Right lobe of liver (tissue), 6 donors: ENCODE measurements around the gene ERBB4. TPM values are rescaled to one million over a fixed set of nuclear protein-coding genes. Genes with fewer than 3 reads are reported as not detected.

Source experiments
- ATAC-seq, 4 donors: fragments of 200-7000 bp; cut with Tn5 transposase; one replicate each; pipeline ENCODE4 v1.9.1; 2020; ENCODE audit warnings: mild to moderate bottlenecking in 4 of 4, moderate library complexity in 4 of 4
- DNase-seq, 3 donors: peaks; one replicate each; pipeline ENCODE4 v3.0.0-alpha.2; 2020
- H3K27ac ChIP-seq, 3 donors: fragments of 200-600 bp; one replicate each; pipeline ENCODE4 v1.8.0; 2022
- H3K27me3 ChIP-seq, 2 donors: fragments of 200-600 bp; one replicate each; pipeline ENCODE4 v1.8.0; 2022
- H3K36me3 ChIP-seq, 4 donors: fragments of 200-600 bp; sonication (generic) in 1 of 4; one replicate each; pipeline versions ENCODE4 v1.5.1 to v1.8.0; 2017 to 2022; ENCODE audit warnings: control low read depth in 1 of 4
- H3K4me1 ChIP-seq, 4 donors: fragments of 200-600 bp; sonication (generic) in 1 of 4; one replicate each; pipeline versions ENCODE4 v1.5.1 to v1.8.0; 2017 to 2022; ENCODE audit warnings: control low read depth in 1 of 4
- H3K4me3 ChIP-seq, 3 donors: fragments of 200-600 bp; one replicate each; pipeline ENCODE4 v1.8.0; 2022
- H3K9me3 ChIP-seq, 4 donors: fragments of 200-600 bp; sonication (generic) in 1 of 4; one replicate each; pipeline versions ENCODE4 v1.5.1 to v1.8.0; 2017 to 2022; ENCODE audit warnings: control low read depth in 1 of 4
- POLR2A ChIP-seq: fragments of 450-650 bp; IDR thresholded peaks from one replicate; pipeline ENCODE4 v1.6.1; 2017; ENCODE audit warnings: antibody characterized with exemption, mild to moderate bottlenecking
- WGBS: methylation state at CpG from one replicate; pipeline ENCODE4 v1.1.6; 2018; ENCODE audit warnings: low coverage, low lambda C conversion rate; ENCODE audit not compliant: insufficient coverage; ENCODE audit errors: missing lambda C conversion rate; 5-methylcytosine and 5-hydroxymethylcytosine counted together
- intact Hi-C, 2 donors: fragments of 100-400 bp; cut with DNase I; formaldehyde crosslinking; loops; one replicate each; pipeline versions ENCODE4 v1.11.2 to v1.14.1; 2022
- total RNA-seq, 6 experiments: library from RNA; depleted of rRNA in 2 of 6; stranded (reverse); fragments of >200 nt in 2 of 6; fragmentation: NEBNext Ultra II Directional in 3 of 6; extraction: Animal tissue kit (Norgen Biotek cat#: 25700) in 3 of 6; gene quantifications; one replicate each; pipeline versions ENCODE4 v1.1.0 to v1.2.4, GENCODE V29; 2016 to 2023
- TF ChIP-seq, protein P1 (sequence below), 4 donors: fragments of 200-600 bp in 3 of 4; fragments of 450-650 bp in 1 of 4; IDR thresholded peaks; one replicate each; pipeline versions ENCODE4 v1.5.1 to v1.8.0; 2016 to 2022; ENCODE audit warnings: antibody characterized with exemption in 4 of 4, mild to moderate bottlenecking in 2 of 4
- donor health status: DM: no; HTN: yes; CAD: no.
- donor health status: DM: no; HTN: no; CAD: no.
- donor health status: DM: no; HTN: no; CAD: no.
- donor health status: DM: no; HTN: yes; CAD: no.
- donor health status: DM: no; HTN: yes; CAD: no.

ERBB4 gene
- total RNA-seq, 6 experiments from 2014 or later, result 0.02 to 0.59 (median 0.08) TPM; not detected in 2

DNA sequence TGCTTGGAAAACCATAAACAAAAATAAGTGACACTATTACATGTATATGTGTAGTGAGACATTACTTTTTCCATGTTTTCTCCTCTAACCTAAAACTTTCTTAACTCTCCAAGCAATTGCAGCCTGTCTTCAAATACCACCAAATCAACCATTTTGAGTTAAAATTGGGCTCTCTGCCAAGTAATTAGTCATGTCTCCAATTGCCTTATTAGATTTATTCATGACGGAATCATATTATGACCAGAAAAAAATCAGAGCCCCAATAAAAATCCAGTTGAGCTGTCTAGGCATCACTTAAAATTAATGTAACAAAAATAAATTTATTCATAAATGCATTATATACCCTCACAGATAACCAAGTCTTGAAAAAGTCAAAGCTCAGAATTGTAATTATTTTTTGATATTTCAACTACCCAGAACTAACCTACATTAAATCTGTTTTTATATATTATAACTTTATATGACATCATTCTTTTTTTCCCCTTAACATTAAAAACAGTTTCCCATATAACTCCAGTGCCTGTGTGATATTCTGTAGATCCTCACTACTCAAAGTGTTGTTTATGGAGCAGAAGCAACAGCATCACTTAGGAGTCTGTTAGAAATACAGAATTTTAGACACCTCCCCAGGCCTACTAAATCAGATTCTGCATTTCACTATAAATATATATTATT is 157.0 kb downstream of the ERBB4 start:
- intact Hi-C loops, result no loop called here
- Histone ChIP-seq H3K9me3 (no peaks in the 10 kb centered on the region), H3K27me3 (no peaks in the 10 kb centered on the region), H3K4me1 (no peaks in the 10 kb centered on the region), H3K36me3 (no peaks in the 10 kb centered on the region), H3K27ac (no peak overlapping the region), H3K4me3 (no peak overlapping the region)
- 67% methylated on average over 1 of the region's 1 CpG for WGBS
- TF ChIP-seq, protein P1, sequence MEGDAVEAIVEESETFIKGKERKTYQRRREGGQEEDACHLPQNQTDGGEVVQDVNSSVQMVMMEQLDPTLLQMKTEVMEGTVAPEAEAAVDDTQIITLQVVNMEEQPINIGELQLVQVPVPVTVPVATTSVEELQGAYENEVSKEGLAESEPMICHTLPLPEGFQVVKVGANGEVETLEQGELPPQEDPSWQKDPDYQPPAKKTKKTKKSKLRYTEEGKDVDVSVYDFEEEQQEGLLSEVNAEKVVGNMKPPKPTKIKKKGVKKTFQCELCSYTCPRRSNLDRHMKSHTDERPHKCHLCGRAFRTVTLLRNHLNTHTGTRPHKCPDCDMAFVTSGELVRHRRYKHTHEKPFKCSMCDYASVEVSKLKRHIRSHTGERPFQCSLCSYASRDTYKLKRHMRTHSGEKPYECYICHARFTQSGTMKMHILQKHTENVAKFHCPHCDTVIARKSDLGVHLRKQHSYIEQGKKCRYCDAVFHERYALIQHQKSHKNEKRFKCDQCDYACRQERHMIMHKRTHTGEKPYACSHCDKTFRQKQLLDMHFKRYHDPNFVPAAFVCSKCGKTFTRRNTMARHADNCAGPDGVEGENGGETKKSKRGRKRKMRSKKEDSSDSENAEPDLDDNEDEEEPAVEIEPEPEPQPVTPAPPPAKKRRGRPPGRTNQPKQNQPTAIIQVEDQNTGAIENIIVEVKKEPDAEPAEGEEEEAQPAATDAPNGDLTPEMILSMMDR (IDR thresholded peaks at IDR 0.05), result no peak
- no peak for TF ChIP-seq POLR2A
- DNase-seq (no peak), ATAC-seq (no peak)

DNA sequence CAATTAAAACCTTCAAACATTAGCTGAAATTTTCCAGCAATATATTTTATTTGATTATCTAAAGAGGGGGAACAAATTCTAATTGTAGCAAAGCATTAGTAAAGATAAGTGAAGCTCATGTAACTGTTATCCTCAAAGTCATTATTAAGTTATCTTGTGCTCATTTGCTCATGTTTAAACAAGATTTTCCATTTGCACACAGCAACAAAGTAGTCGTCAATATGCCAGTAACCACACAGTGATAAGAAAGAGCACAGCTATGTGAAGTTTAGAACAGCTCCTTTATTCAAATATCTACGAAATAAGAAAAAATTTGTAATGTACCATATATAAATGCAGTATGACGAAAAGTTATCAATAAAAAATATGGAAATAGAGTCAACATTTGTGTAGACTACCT is 159.5 kb downstream of the ERBB4 start:
- TF ChIP-seq, protein P1 (IDR thresholded peaks at IDR 0.05), result no peak
- no peaks in the 10 kb centered on the region for H3K4me1 ChIP-seq
- no peaks in the 10 kb centered on the region for H3K27me3 ChIP-seq
- H3K27ac ChIP-seq, result no peak overlapping the region
- WGBS, result 19% methylated on average over 3 of the region's 3 CpGs
- no peaks in the 10 kb centered on the region for H3K36me3 ChIP-seq
- no peaks in the 10 kb centered on the region for H3K9me3 ChIP-seq
- intact Hi-C loops, result no loop called here
- no peak for ATAC-seq
- no peak overlapping the region for H3K4me3 ChIP-seq
- DNase-seq, result no peak

DNA sequence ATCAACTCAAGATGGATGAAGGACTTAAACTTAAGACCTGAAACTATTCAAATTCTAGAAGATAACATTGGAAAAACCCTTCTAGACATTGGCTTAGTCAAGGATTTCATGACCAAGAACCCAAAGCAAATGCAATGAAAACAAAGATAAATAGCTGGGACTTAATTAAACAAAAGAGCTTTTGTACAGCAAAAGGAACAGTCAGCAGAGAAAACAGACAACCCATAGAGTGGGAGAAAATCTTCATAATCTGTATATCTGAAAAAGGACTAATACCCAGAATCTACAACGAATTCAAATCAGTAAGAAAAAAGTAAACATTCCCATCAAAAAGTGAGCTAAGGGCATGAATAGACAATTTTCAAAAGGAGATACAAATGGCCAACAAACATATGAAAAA is 171.2 kb downstream of the ERBB4 start:
- Histone ChIP-seq H3K4me1 (no peaks in the 10 kb centered on the region), H3K36me3 (no peaks in the 10 kb centered on the region), H3K27me3 (no peaks in the 10 kb centered on the region), H3K27ac (no peak overlapping the region), H3K9me3 (no peaks in the 10 kb centered on the region), H3K4me3 (no peak overlapping the region)
- DNase-seq, result no peak
- TF ChIP-seq POLR2A, result no peak
- TF ChIP-seq, protein P1 (IDR thresholded peaks at IDR 0.05), result no peak
- WGBS, result 38% methylated on average over 1 of the region's 1 CpG
- intact Hi-C loops, result no loop called here
- no peak for ATAC-seq

DNA sequence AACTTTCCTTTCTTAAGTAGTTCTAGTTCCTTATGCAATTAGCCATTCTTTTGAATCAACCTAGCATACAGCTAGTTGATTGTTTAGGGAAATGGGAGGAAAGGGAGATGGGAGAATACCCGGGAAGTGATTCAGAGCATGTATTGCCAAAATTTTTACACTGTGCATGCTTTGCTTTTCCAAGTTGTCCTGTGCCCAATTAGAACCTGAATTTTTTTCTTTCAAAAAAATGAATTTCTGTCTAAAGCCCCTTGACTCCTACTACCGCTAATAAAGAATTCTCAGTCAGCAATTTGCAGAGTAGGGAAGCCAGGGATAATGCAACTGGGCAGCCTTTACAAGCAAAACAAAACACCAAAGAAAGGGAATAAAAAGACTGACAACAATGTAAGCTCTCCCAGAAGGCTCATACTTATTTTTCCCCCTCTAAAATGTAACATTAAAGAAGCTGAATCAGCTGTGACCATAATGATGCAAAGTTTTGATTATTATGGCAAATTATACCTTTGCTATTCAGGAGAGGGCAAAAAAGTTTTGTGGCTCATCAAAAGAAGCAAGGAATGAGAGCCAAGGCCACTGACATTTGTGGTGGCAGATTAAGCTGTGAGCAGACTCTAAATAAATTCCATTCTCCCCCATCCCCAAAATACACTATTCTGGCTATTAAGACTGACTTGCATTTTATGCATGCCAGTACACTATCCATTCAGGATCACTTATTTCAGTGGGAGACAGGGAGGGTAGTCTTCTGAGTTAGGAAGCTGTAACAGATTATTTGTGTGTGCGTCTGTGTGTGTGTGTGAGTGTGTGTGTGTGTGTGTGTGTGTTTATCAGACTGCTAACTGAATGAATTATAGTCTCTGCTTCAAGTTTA is 174.3 kb downstream of the ERBB4 start:
- intact Hi-C loops, result no loop called here

More for the DNA sequence above, 174.3 kb downstream of the ERBB4 start:
- TF ChIP-seq, protein P1 (IDR thresholded peaks at IDR 0.05), result no peak
- no peak for TF ChIP-seq POLR2A
- H3K4me1 ChIP-seq, result no peaks in the 10 kb centered on the region
- H3K27ac ChIP-seq, result no peak overlapping the region
- ATAC-seq (no peak), DNase-seq (no peak)
- WGBS, result 46% methylated on average over 3 of the region's 3 CpGs
- no peaks in the 10 kb centered on the region for H3K27me3 ChIP-seq
- H3K36me3 ChIP-seq, result no peaks in the 10 kb centered on the region
- no peak overlapping the region for H3K4me3 ChIP-seq
- no peaks in the 10 kb centered on the region for H3K9me3 ChIP-seq
